ENCODE results near the gene CDH4. TPM values are rescaled to one million over a fixed set of nuclear protein-coding genes. Genes with fewer than 3 reads are reported as not detected.

The CDH4 gene
- total and polyA plus RNA-seq, 2 of the 13 experiments (the other 11 are each of a cell fraction or from before 2014, with no cell fraction given), result not detected

DNA sequence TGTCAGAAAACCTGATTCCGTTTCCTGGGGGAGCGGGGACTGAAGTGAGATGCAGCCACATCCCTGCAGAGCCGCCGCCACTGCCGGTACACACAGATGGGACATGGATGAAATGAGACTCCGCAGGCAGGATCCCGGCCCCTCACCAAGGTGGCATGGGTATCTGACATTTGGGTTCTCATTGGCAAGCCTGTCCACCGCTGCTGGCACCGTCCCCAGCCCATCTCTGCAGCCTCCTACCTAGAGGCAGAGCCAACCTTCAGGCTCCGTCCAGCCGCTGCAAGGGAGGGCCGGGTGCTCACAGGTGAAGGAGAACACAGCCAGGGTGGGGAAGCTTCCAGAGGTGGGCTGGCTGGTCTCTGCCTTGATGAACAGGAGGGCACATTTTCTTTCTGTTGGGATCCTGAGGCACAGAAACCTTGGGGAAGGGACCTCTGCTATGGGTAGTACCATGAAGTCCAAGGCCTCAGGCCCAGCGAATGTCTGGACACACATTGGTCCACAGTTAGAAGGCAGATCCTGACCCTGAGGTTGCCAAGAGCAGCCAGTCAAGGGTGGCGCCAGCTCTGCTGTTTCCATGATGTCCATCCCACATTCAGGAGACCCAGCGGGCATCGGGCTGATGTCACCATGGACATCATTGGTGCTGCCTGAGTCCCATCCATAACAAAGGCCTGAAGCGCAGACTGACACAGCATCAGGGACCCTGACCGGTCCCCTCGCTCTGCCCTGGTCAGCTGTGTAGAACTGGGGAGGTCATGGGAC, 636.2 kb downstream of the CDH4 start:
- ATAC-seq (no peak), DNase-seq (ENCODE audit: low spot score) (no peak), FAIRE-seq (no peak)
- CTCF ChIA-PET (ENCODE audit: low intra/inter-chr PET ratio, low total read pairs), result interaction anchor here (1.4 kb wide), 1 partner anchor 164 kb away, joined by 7 read pairs; no protein-coding TSS in a partner anchor
- Histone ChIP-seq H3K27me3 (ENCODE audit: control insufficient read depth in 1 of 2, insufficient read depth in 2 of 2, low read length in 2 of 2) (peaks cover 12 to 37% of the 10 kb centered on the region in 2 experiments), H3K4me3 (replicated peaks in 1 of 3; ENCODE audit: insufficient read depth in 1 of 3, low read depth in 2 of 3, low read length in 3 of 3) (no peak overlapping the region), H4K20me1 (ENCODE audit: insufficient read depth, low read length) (peaks cover 2% of the 10 kb centered on the region; the same call in 1 of the 2 replicates), H3K9ac (ENCODE audit: insufficient read depth, low read depth, low read length) (no peak overlapping the region), H3K4me1 (ENCODE audit: insufficient read depth, low read length) (no peaks in the 10 kb centered on the region), H3K4me2 (ENCODE audit: low read depth, low read length) (no peak overlapping the region), H3K79me2 (ENCODE audit: insufficient read depth, low read length) (no peaks in the 10 kb centered on the region), H3K27ac (ENCODE audit: extremely low read length, insufficient read depth, low read length) (no peak overlapping the region), H2AFZ (ENCODE audit: low read length) (no peak overlapping the region), H3K36me3 (replicated peaks in 1 of 2; ENCODE audit: control insufficient read depth in 1 of 2, insufficient read depth in 2 of 2, low read length in 2 of 2) (no peaks in the 10 kb centered on the region), H3K9me3 (ENCODE audit: low read length) (peaks cover 5% of the 10 kb centered on the region; the same call in 1 of the 2 replicates)
- TF ChIP-seq, protein P1, sequence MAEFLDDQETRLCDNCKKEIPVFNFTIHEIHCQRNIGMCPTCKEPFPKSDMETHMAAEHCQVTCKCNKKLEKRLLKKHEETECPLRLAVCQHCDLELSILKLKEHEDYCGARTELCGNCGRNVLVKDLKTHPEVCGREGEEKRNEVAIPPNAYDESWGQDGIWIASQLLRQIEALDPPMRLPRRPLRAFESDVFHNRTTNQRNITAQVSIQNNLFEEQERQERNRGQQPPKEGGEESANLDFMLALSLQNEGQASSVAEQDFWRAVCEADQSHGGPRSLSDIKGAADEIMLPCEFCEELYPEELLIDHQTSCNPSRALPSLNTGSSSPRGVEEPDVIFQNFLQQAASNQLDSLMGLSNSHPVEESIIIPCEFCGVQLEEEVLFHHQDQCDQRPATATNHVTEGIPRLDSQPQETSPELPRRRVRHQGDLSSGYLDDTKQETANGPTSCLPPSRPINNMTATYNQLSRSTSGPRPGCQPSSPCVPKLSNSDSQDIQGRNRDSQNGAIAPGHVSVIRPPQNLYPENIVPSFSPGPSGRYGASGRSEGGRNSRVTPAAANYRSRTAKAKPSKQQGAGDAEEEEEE (CRISPR knock-in tag; IDR thresholded peaks at IDR 0.05; ENCODE audit: borderline replicate concordance), result no peak
- TF ChIP-seq, protein P2, sequence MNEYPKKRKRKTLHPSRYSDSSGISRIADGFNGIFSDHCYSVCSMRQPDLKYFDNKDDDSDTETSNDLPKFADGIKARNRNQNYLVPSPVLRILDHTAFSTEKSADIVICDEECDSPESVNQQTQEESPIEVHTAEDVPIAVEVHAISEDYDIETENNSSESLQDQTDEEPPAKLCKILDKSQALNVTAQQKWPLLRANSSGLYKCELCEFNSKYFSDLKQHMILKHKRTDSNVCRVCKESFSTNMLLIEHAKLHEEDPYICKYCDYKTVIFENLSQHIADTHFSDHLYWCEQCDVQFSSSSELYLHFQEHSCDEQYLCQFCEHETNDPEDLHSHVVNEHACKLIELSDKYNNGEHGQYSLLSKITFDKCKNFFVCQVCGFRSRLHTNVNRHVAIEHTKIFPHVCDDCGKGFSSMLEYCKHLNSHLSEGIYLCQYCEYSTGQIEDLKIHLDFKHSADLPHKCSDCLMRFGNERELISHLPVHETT (CRISPR knock-in tag; conservative IDR thresholded peaks at IDR 0.05), result no peak
- TF ChIP-seq, protein P3, sequence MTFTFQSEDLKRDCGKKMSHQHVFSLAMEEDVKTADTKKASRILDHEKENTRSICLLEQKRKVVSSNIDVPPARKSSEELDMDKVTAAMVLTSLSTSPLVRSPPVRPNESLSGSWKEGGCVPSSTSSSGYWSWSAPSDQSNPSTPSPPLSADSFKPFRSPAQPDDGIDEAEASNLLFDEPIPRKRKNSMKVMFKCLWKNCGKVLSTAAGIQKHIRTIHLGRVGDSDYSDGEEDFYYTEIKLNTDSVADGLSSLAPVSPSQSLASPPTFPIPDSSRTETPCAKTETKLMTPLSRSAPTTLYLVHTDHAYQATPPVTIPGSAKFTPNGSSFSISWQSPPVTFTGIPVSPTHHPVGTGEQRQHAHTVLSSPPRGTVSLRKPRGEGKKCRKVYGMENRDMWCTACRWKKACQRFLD (CRISPR knock-in tag; IDR thresholded peaks at IDR 0.05; ENCODE audit: borderline replicate concordance), result no peak
- TF ChIP-seq, protein P4, sequence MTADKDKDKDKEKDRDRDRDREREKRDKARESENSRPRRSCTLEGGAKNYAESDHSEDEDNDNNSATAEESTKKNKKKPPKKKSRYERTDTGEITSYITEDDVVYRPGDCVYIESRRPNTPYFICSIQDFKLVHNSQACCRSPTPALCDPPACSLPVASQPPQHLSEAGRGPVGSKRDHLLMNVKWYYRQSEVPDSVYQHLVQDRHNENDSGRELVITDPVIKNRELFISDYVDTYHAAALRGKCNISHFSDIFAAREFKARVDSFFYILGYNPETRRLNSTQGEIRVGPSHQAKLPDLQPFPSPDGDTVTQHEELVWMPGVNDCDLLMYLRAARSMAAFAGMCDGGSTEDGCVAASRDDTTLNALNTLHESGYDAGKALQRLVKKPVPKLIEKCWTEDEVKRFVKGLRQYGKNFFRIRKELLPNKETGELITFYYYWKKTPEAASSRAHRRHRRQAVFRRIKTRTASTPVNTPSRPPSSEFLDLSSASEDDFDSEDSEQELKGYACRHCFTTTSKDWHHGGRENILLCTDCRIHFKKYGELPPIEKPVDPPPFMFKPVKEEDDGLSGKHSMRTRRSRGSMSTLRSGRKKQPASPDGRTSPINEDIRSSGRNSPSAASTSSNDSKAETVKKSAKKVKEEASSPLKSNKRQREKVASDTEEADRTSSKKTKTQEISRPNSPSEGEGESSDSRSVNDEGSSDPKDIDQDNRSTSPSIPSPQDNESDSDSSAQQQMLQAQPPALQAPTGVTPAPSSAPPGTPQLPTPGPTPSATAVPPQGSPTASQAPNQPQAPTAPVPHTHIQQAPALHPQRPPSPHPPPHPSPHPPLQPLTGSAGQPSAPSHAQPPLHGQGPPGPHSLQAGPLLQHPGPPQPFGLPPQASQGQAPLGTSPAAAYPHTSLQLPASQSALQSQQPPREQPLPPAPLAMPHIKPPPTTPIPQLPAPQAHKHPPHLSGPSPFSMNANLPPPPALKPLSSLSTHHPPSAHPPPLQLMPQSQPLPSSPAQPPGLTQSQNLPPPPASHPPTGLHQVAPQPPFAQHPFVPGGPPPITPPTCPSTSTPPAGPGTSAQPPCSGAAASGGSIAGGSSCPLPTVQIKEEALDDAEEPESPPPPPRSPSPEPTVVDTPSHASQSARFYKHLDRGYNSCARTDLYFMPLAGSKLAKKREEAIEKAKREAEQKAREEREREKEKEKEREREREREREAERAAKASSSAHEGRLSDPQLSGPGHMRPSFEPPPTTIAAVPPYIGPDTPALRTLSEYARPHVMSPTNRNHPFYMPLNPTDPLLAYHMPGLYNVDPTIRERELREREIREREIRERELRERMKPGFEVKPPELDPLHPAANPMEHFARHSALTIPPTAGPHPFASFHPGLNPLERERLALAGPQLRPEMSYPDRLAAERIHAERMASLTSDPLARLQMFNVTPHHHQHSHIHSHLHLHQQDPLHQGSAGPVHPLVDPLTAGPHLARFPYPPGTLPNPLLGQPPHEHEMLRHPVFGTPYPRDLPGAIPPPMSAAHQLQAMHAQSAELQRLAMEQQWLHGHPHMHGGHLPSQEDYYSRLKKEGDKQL (CRISPR knock-in tag; IDR thresholded peaks at IDR 0.05; ENCODE audit: low read depth), result no peak
- TF ChIP-seq NR1H2 (CRISPR knock-in tag; IDR thresholded peaks at IDR 0.05; ENCODE audit: borderline replicate concordance, low read depth) (no peak), ZIK1 (CRISPR knock-in tag; IDR thresholded peaks at IDR 0.05; ENCODE audit: borderline replicate concordance, low read depth) (no peak)
- 31% methylated on average over 14 of the region's 19 CpGs for WGBS (ENCODE audit: low lambda C conversion rate)
- POLR2A ChIA-PET, result no interaction called here
- intact Hi-C loops (cut with micrococcal nuclease; ENCODE audit: unreplicated experiment) (loop anchor here (5.0 kb wide), 1 partner anchor 166 kb away; no protein-coding TSS in a partner anchor), in situ Hi-C loops (cut with HindIII; ENCODE audit: extremely low pct_ligation_motif_present, low pct_unique_long_range_greater_than_20kb) (loop anchor here (10.0 to 25.0 kb wide), 2 partner anchors 1673 to 1826 kb away; no protein-coding TSS in a partner anchor)
- no TSS peak for BruUV-seq (replicated peaks)

All from HepG2 (cell line).